Smooth muscle cell of the brain vasculature (primary cell): Measurements from ENCODE around the gene GALP.
"Not testable (repeated sequence)": the region's sequence is repeated elsewhere in the genome, so short reads cannot be mapped to it uniquely, and the experiment has no call there.

Experiments
- DNase-seq: peaks from one replicate; pipeline ENCODE4 v3.0.0-alpha.2; 2012; ENCODE audit warnings: low read depth, low spot score

The GALP gene

GRCh38 chr19:56148096-56148495, 27.7 kb upstream of the GALP start:
- DNase-seq: no peak

GRCh38 chr19:56148955-56149655, 26.7 kb upstream of the GALP start:
- DNase-seq: not testable (repeated sequence)

GRCh38 chr19:56149656-56150038, 26.2 kb upstream of the GALP start:
- DNase-seq: no peak

- DNase-seq: no peak
Measured at GRCh38 chr19:56150358-56150757, 25.4 kb upstream of the GALP start.

- no peak for DNase-seq
Measured at GRCh38 chr19:56152644-56153043, 23.2 kb upstream of the GALP start.

- no peak for DNase-seq
Measured at GRCh38 chr19:56153507-56153906, 22.3 kb upstream of the GALP start.

GRCh38 chr19:56155124-56155687, 20.6 kb upstream of the GALP start:
- no peak for DNase-seq

- no peak for DNase-seq
Measured at GRCh38 chr19:56156768-56157167, 19.0 kb upstream of the GALP start.

GRCh38 chr19:56158170-56158757, 17.5 kb upstream of the GALP start:
- no peak for DNase-seq

- DNase-seq: no peak
Measured at GRCh38 chr19:56159009-56159559, 16.7 kb upstream of the GALP start.

GRCh38 chr19:56159622-56160271, 16.1 kb upstream of the GALP start:
- DNase-seq: no peak

- no peak for DNase-seq
Measured at GRCh38 chr19:56161534-56161933, 14.3 kb upstream of the GALP start.

- DNase-seq: no peak
Measured at GRCh38 chr19:56162258-56162657, 13.6 kb upstream of the GALP start.

- DNase-seq: no peak
Measured at GRCh38 chr19:56163097-56163496, 12.7 kb upstream of the GALP start.

GRCh38 chr19:56167064-56167578, 8.7 kb upstream of the GALP start:
- DNase-seq: no peak

- no peak for DNase-seq
Measured at GRCh38 chr19:56170261-56170660, 5.5 kb upstream of the GALP start.

- DNase-seq: no peak
Measured at GRCh38 chr19:56174086-56174485, 1.7 kb upstream of the GALP start.

- no peak for DNase-seq
Measured at GRCh38 chr19:56174550-56174949, 1.3 kb upstream of the GALP start.

- DNase-seq: not testable (repeated sequence)
Measured at GRCh38 chr19:56176310-56176709, 502 bp downstream of the GALP start.

GRCh38 chr19:56176881-56177280, 1.1 kb downstream of the GALP start:
- DNase-seq: no peak

GRCh38 chr19:56177564-56178243, 1.9 kb downstream of the GALP start:
- DNase-seq: no peak

- DNase-seq: no peak
Measured at GRCh38 chr19:56189785-56190184, 14.0 kb downstream of the GALP start.
